SK-N-MC (cell line): Measurements from ENCODE around the gene GBE1.
"Not testable (repeated sequence)": the region's sequence is repeated elsewhere in the genome, so short reads cannot be mapped to it uniquely, and the experiment has no call there.

Experiments
- DNase-seq: peaks from one replicate; pipeline ENCODE4 v3.0.0-alpha.2; 2011; ENCODE audit warnings: low read depth, low spot score
- H3K27ac ChIP-seq: fragments of 200-600 bp; sonication (generic); 2 replicates; pipeline ENCODE4 v1.5.1; 2016; ENCODE audit warnings: mixed run types
- H3K36me3 ChIP-seq: fragments of 200-600 bp; sonication (generic); 2 replicates; pipeline ENCODE4 v1.6.1; 2017; ENCODE audit warnings: antibody characterized with exemption, low read length, mixed read lengths; ENCODE audit not compliant: insufficient read depth
- H3K4me3 ChIP-seq: fragments of 200-600 bp; sonication (generic); 2 replicates; pipeline ENCODE4 v1.5.1; 2016
- H3K9ac ChIP-seq: fragments of 200-600 bp; sonication (generic); 2 replicates; pipeline ENCODE4 v1.8.0; 2017; ENCODE audit warnings: mixed run types, mixed read lengths; ENCODE audit not compliant: insufficient read length
- H3K9me3 ChIP-seq: fragments of 200-600 bp; sonication (generic); 2 replicates; pipeline ENCODE4 v1.6.1; 2017; ENCODE audit warnings: low read depth, mild to moderate bottlenecking, antibody characterized with exemption, low read length, moderate library complexity, mixed read lengths
- EZH2 ChIP-seq: fragments of 200-600 bp; sonication (generic); IDR thresholded peaks from one replicate; pipeline ENCODE4 v1.6.1; 2017; ENCODE audit warnings: antibody characterized with exemption
- FOXP2 ChIP-seq: optimal IDR thresholded peaks from 2 replicates; pipeline ENCODE3; 2011; ENCODE audit warnings: mild to moderate bottlenecking, moderate library complexity; ENCODE audit not compliant: insufficient read depth; ENCODE audit errors: extremely low read length, control extremely low read depth
- POLR2AphosphoS5 ChIP-seq: IDR thresholded peaks from 2 replicates; pipeline ENCODE4 v1.6.1; 2012; ENCODE audit warnings: mild to moderate bottlenecking, low read depth, low read length, borderline replicate concordance

GBE1 gene

DNA sequence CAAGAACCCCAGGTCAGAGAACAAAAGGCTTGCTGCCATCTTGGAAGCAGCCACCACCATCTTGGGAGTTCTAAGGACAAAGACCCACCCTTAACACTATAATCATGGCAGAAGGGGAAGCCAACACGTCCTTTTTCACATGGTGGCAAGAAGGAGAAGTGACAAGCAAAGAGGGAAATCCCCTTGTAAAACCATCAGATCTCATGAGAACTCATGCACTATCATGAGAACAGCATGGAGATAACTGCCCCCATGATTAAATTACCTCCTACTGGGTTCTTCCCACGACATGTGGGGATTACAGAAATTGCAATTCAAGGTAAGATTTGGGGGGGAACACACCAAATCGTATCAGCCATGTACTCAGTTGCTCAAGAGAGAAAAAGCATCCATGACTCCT is 21.1 kb upstream of the GBE1 start:
- no peak overlapping the region for H3K27ac ChIP-seq
- no peak for DNase-seq
- TF ChIP-seq FOXP2 = no peak
- TF ChIP-seq POLR2AphosphoS5 = no peak
- no peak for TF ChIP-seq EZH2
- no peaks in the 10 kb centered on the region for H3K9me3 ChIP-seq
- H3K4me3 ChIP-seq = no peak overlapping the region
- no peaks in the 10 kb centered on the region for H3K36me3 ChIP-seq
- H3K9ac ChIP-seq = no peak overlapping the region

DNA sequence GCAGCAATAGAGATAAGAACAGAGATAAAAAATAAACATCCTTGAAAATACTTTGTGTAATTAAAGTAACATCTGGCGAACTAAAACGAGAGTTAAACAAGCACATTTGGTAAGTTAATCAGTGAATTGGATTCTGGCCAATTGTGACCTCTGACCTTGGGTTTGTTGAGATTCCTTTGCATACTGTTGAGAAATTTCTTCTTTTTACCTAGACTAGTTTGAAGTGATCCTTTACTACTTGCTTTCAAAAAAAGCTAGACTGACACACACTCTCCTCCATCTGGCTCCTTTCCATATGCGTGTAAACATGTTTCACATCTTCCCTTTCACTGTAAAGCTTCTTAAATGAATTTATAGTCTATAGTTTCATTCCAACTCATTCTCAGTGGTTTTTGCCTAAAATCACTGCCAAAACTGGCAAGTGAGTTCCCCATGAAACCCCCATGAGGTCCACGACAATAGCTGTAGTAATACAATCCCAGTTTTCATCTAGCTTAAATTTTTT is 17.3 kb upstream of the GBE1 start:
- Histone ChIP-seq H3K27ac (no peak overlapping the region), H3K4me3 (no peak overlapping the region), H3K9ac (no peak overlapping the region), H3K9me3 (no peaks in the 10 kb centered on the region), H3K36me3 (no peaks in the 10 kb centered on the region)
- no peak for DNase-seq
- TF ChIP-seq FOXP2 (no peak), POLR2AphosphoS5 (no peak), EZH2 (no peak)

DNA sequence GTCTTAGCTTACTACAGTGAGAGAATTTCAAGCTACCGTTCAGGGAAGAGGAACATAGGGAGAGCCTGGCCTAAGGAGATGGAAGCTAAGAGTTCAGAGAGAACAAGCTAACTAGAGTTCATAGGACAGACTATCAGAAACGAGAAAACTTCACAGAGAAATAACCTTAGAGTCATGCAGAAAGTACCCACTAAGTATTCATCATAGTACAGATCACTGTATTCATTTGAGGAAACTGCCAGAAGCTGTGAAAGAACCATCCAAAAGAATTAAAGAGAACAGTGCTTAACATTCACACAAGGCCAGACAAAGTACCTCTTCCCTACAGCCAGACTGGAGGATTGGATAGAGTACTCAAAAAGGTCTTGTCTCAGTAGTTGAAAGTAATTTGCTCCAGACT is 15.2 kb upstream of the GBE1 start:
- TF ChIP-seq FOXP2 (no peak), POLR2AphosphoS5 (no peak), EZH2 (no peak)

DNA sequence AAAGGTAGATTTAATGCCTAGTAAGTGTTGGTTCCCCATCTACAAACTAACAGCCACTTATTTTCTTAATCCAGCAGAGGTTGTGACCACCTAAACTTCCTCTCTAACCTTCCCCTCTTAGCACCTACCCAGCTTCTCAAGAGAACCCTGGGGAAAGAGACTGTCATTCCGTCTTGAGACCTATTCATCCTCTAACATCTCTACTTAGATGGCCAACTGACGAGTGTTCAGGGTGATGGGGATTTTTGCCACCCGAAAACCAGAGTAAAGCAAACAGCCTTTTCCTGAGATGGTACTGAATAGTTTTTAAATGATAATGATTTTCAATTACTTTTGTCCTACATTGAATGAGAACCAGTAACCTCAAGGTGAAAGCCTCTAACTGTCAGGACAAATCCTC is 9.3 kb upstream of the GBE1 start:
- Histone ChIP-seq H3K4me3 (no peak overlapping the region), H3K36me3 (no peaks in the 10 kb centered on the region), H3K27ac (no peak overlapping the region), H3K9me3 (no peaks in the 10 kb centered on the region), H3K9ac (no peak overlapping the region)
- DNase-seq = no peak
- TF ChIP-seq FOXP2 (no peak), EZH2 (no peak), POLR2AphosphoS5 (no peak)

More for the DNA sequence above, 15.2 kb upstream of the GBE1 start:
- no peak overlapping the region for H3K9ac ChIP-seq
- no peak for DNase-seq
- no peaks in the 10 kb centered on the region for H3K9me3 ChIP-seq
- no peak overlapping the region for H3K4me3 ChIP-seq
- no peak overlapping the region for H3K27ac ChIP-seq
- no peaks in the 10 kb centered on the region for H3K36me3 ChIP-seq

DNA sequence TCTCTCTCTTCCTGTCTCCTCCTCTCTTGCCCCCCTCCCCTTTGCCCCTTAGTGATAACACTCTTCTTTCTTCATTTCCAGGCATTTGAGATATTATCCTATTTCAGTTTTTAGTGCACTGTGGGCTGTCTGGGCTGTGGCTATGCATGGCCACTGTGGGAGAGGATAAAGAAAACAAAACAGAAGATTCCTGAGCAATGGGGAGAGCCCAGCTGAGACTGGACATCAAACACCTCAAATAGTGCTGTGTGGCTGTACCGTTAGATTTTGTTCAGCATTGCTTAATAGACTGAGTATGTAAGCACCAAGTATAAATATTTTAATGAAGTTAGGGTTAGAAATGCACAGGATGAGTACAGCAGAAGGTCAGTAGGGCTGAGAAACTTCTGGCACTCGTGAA is 7.9 kb upstream of the GBE1 start:
- no peak for TF ChIP-seq POLR2AphosphoS5
- no peak for TF ChIP-seq FOXP2
- TF ChIP-seq EZH2 = no peak

DNA sequence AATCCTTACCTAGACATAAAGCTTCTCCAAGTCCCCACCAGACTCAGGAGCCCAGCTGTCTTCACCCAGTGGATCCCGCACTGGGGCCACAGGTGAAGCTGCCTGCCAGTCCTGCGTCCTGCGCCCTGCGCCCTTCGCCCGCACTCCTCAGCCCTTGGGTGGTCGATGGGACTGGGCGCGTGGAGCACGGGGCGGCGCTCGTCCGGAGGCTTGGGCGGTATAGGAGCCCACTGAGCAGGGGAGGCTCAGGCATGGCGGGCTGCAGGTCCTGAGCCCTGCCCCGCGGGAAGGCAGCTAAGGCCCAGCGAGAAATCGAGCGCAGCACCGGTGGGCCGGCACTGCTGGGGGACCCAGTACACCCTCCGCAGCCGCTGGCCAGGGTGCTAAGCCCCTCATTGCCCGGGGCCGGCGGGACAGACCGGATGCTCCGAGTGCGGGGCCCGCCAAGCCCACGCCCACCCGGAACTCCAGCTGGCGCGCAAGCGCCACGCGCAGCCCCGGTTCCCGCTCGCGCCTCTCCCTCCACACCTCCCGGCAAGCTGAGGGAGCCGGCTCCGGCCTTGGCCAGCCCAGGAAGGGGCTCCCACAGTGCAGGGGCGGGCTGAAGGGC is 5.9 kb upstream of the GBE1 start:
- not testable (repeated sequence) for H3K4me3 ChIP-seq, DNase-seq, H3K9ac ChIP-seq, H3K36me3 ChIP-seq, H3K27ac ChIP-seq, H3K9me3 ChIP-seq

More for the DNA sequence above, 7.9 kb upstream of the GBE1 start:
- Histone ChIP-seq H3K9me3 (no peaks in the 10 kb centered on the region), H3K4me3 (no peak overlapping the region), H3K36me3 (no peaks in the 10 kb centered on the region), H3K27ac (no peak overlapping the region), H3K9ac (no peak overlapping the region)
- no peak for DNase-seq

DNA sequence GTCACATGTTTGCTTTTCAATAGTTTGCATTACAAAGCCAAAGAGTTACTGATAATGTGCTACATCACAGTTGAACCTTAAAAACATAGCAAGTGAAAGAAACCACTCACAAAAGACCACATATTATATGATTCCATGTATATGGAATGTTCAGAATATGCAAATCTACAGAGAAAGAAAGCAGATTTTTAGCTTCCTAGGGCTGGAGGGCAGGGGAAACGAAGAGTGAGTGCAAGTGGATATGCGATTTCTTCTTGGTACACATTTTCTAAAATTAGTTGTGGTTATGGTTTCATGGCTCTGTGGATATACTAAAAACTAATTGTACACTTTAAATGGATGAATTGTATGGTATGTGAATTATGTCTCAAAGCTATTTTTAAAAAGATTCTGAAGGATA is 4.0 kb upstream of the GBE1 start:
- no peak overlapping the region for H3K27ac ChIP-seq
- no peaks in the 10 kb centered on the region for H3K36me3 ChIP-seq
- TF ChIP-seq FOXP2 = no peak
- TF ChIP-seq EZH2 = no peak
- no peak for TF ChIP-seq POLR2AphosphoS5
- H3K4me3 ChIP-seq = no peak overlapping the region
- H3K9me3 ChIP-seq = no peaks in the 10 kb centered on the region
- DNase-seq = no peak
- H3K9ac ChIP-seq = no peak overlapping the region

DNA sequence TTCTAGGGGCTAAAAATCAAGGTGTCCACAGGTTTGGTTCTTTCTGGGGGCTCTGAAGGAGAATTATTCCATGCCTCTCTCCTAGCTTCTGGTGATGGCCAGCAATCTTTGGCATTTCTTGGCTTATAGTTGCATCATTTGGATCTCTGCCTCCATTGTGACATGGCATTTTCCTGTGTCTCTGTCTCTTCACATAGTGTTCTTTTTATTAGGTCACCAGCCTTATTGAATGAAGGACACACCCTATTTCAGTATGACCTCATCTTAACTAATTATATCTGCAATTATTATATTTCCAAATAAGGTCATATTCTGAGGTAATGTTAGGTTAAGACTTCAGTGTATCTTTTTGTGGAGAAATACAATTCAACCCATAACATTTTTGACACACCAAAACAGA is 3.2 kb upstream of the GBE1 start:
- Histone ChIP-seq H3K27ac (no peak overlapping the region), H3K9ac (no peak overlapping the region), H3K36me3 (no peaks in the 10 kb centered on the region), H3K4me3 (no peak overlapping the region), H3K9me3 (no peaks in the 10 kb centered on the region)
- TF ChIP-seq FOXP2 (no peak), EZH2 (no peak), POLR2AphosphoS5 (no peak)
- DNase-seq = no peak

DNA sequence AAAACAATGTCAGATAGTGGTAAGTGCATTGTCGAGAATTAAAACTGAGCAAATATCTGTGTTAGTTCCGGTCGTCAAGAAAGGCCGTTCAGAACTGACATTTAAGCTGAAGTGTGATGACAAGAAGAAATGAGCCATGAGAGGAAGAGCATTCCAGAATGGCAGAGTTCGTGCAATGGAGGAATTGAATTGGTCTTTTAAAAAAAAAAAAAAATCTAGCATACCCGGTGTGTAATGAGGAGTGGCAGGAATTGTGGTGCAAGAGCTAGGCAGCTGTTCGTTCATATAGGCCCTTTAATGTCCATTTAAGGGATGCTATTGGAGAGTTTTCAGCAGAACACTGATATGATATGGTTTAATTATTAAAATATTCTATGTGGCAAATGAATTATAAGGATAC is 2.6 kb upstream of the GBE1 start:
- Histone ChIP-seq H3K27ac (no peak overlapping the region), H3K9ac (no peak overlapping the region), H3K36me3 (no peaks in the 10 kb centered on the region), H3K4me3 (no peak overlapping the region), H3K9me3 (no peaks in the 10 kb centered on the region)
- no peak for DNase-seq
- TF ChIP-seq FOXP2 (no peak), POLR2AphosphoS5 (no peak), EZH2 (no peak)
